NCI-H748 (cell line): ENCODE measurements around the gene MLX.

Source experiments
- DNase-seq: peaks from one replicate; lab custom pipeline; 2025; ENCODE audit not compliant: unreplicated experiment; lab: John Stamatoyannopoulos, UW

Gene MLX

GRCh38 chr17:42577532-42578281 is 10.8 kb downstream of the MLX start, which contains the start of gene PSMC3IP:
PSMC3IP (minus strand) TSS chr17:42577729; CDS start chr17:42577686, 43 bp downstream.
- DNase-seq, result peak; percentile 93

GRCh38 chr17:42578282-42578869 is 11.5 kb downstream of the MLX start:
- peak; percentile 85 for DNase-seq

- no peak for DNase-seq
These were observed 13.1 kb downstream of the MLX start for GRCh38 chr17:42579794-42580551.

DNA sequence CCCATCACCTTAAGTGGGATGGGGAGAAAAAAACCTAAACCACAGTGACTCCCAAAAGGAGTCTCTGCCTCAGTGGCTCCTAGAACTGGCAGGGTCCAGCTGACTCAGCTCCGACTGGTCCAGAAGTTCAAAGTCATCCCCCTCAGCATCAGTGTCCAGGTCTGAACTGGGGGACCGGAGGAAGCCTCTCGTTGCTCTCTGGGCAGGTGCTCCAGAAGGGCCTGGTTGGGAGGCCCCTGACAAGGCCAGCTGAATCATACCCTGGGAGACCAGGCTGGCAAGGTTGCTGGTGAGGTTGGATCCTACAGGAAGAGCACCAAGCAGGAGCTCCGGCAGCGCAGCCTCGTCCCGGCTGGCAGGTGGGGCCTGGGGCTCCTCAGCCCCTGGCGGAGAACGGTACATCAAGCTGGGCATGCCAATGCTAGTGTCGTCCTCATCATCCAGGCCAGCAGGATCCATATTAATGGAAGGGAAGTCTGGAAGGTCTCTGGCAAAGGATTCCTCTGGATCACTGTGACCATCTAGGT is 14.9 kb downstream of the MLX start:
- no peak for DNase-seq

DNA sequence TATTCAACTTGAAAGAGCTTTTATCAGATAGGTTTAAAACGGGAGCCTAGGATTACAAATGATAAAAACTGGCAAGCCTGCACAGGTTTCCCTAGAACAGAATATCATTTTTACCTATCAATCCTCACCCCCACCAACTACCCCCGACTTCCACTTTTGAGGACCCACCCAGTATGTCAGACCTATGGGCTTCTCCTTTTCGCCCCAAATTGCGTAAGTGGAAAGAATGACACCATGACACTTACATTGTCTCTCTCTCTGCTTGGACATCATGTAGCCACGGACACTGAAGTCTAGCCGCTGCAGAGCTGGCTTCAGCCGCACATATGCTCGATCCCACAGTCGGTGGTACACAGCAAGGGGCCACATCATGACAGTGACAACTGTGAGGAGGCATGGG is 18.0 kb downstream of the MLX start:
- DNase-seq, result no peak

DNA sequence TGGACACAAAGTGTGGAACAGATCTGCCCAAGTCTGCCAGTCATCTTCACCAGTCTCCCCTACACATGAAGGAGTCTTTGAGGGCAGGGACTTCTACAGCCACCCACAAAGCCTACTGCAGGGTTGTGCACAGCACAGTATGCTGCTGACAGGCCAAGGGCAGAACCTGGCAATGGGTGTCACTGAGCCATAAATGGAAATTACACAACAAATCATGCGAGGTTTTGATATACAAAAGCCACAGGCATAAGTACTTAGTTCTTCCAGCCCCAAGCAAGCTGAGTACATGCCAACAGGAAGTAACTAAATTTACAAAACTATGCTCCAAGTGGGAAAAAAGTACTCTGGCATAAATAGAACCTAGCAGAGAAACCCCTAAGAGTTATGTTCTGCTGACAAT is 18.5 kb downstream of the MLX start:
- DNase-seq, result no peak

GRCh38 chr17:42586514-42587230 is 19.8 kb downstream of the MLX start:
- no peak for DNase-seq

GRCh38 chr17:42590886-42591285 is 24.0 kb downstream of the MLX start:
- no peak for DNase-seq

DNA sequence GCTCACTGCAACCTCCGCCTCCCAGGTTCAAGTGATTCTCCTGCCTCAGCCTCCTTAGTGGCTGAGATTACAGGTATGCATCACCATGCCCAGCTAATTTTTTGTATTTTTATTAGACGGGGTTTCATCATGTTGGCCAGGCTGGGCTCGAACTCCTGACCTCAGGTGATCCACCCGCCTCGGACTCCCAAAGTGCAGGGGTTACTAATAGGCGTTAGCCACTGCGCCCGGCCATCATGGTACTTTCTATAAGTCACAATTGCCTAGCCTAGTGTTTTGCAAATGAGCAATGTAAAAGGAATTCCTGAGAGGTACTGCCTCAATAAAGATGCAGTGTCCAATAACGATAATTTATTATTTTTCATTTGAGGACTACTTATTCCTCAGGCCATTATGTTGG is 24.5 kb downstream of the MLX start:
- no peak for DNase-seq

DNA sequence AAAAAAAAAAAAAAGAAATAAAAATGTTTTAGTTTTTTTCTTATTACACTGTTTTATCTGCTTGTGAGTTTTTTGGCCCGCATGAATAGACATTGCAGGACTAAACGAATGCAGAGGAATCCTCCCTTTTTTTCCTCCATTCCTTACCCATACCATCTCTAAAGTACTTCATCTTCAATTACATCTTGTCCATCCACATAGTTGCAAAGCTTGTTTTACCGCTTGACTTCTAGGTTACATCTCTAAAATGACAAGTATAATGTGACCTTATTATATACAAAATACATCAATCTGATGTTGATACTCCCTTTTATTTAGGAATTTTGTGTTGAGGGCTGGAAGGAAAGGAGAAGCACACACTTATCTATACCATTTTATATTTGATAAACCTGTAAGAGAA is 29.5 kb downstream of the MLX start:
- DNase-seq, result no peak

GRCh38 chr17:42598905-42599304 is 32.0 kb downstream of the MLX start:
- DNase-seq, result no peak

DNA sequence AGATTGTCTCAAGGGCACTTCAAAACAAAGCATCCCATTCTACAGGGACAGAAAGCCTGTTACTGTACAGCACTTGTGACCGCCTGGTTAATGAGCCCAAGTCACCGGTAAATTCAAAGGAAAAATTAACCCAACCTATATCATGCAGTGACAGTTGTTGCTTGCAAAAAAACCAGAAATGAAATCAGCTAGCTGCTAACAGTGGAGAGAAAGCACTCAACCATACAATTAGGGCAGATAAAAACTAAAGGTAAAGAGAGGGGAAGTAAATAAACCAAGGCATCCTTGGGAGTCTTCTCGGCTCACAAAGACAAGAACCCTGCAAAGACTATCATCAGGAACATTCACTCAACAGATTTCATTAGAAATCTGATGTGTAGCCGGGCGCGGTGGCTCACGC is 36.4 kb downstream of the MLX start:
- DNase-seq, result no peak

DNA sequence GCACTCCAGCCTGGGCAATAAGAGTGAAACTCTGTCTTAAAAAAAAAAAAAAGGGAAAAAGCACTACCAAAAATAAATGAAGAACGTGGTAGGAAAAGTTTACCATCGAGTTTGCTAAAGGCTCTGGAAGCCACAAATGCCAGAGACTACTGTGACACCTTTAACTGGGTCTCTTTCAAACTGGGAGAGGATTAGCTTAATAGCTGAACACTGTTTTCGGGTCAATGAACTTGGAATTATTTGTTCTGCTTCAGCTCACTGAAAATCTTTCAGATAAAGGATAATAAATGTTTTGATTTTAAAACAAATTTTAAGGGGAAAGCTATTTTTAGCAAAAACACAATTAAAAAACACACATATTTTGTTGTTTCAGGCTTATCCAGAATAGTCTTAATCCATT is 40.9 kb downstream of the MLX start:
- no peak for DNase-seq

DNA sequence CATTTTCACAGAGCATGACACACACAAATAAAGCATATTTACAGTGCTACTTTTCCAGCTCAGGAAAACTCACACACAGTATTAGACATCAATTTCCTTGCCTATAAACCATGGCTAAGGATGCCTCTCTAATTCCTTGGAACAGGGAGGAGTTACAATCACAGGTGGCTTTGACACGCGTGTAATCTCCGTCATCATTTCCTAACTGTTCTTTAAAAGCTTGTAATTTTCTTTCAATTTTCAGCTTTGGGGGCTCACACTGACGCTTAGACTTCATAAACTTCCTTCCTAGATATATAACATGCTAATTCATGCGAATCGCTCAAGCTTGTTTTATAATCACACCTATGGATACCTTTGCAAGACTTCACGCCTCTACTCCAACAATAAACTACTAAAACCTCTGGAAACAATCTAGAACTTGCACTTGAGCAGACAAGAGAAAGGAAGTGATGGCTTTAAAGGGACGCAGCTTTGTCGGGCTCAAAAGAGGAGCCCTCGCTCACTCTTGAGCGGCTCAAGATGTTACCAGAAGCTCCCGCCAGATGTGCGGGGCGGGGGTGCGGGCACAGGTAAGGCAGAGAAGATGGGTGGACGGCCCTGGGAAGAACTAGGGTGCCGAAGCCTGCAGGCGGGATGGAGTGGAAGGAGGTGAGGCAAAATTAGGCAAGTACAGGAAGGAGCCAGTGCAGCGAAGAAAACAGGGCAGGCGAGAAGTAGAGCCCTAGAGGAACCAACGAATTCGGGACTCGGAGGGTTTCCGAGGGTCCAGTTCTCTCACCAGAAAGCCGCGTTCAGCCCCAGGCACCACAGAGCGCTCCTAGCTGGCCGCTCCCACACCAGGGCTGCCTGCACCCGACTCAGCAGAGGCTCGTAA is 41.6 kb downstream of the MLX start:
- DNase-seq, result peak; percentile 40

DNA sequence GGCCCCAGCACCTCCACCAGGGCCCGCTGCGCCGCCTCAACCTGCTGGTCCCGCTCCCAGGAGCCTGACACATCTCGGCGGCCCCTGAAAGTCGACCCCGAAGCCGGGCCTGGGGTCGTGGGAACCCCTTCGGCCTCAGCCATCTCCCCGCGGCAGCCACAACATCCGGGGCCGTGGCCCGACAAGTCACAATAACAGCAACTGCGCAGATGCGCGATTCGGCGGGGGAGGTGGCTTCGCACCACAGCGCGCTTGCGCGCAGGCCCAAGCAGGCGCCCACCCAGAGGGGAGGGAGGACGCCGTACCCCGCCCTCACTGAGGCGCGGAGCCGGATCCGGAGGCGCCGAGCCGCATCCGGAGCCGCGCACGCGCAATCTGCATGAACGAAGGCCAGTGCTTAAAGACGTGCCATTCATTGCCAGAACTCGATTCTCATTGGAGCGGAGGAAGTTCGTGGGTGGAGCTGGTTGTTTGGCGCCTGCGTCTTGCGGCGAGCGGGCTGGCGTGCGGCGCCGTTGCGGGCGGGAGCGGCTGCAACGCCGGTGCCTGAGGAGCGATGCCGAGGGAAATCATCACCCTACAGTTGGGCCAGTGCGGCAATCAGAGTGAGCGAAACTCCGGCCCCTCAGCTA is 42.4 kb downstream of the MLX start, which contains the start of the genes RETREG3 and TUBG1:
RETREG3 (minus strand) TSS at position 193 of the 632 bp plus-strand sequence; CDS start at position 143, 50 bp downstream.
TUBG1 (plus strand) TSS at position 502 of the 632 bp plus-strand sequence; CDS start at position 557, 55 bp downstream.
- DNase-seq, result peak; percentile 99

DNA sequence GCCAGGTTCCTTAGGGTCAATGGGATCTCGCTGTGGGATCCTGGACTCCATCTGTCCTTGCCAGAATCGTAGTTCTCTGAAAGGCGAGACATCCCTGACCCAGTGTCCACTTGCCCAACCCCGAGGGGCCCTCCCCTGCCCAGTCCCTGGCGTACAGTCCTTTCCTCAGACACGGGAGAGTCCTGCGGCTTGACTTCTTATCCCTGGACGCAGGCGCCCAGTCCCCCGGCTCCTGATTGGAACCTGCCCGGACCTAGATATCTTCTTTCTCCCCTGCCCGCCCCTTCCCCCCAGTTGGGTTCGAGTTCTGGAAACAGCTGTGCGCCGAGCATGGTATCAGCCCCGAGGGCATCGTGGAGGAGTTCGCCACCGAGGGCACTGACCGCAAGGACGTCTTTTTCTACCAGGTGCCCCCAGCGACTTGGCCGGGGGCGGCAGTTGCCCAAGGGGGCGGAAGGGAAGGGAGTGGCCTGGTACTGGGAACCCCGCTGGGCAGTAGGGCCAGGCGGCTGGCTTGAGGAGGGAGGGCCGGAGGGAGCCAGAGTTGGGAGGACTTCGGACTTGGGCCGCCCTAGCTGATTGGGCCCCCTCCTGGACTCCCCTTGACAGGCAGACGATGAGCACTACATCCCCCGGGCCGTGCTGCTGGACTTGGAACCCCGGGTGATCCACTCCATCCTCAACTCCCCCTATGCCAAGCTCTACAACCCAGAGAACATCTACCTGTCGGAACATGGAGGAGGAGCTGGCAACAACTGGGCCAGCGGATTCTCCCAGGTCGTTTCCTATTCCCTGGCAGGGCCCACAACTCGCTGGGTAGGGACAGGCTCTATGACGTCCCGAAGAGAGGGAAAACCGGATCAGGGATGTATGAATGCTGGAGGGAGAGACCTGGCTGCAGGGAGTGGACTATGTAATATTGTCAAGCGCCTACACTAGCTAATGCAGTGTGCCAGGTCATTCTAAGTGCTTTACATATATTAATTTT is 43.2 kb downstream of the MLX start:
- DNase-seq, result peak; percentile 65

- no peak for DNase-seq
These were observed 45.1 kb downstream of the MLX start for GRCh38 chr17:42612013-42612412.

- DNase-seq, result no peak
These were observed 46.9 kb downstream of the MLX start for GRCh38 chr17:42613699-42614295.
